Endothelial cell (in vitro differentiated cells): ENCODE results near the gene RTKN2. TPM values are rescaled to one million over a fixed set of nuclear protein-coding genes. Genes with fewer than 3 reads are reported as not detected.

ENCODE experiments used
- DNase-seq: peaks from one replicate; pipeline ENCODE4 v3.0.0; 2021; ENCODE audit warnings: low spot score
- H3K27ac Mint-ChIP-seq: one replicate; pipeline ENCODE4 v1.8.0; 2021; ENCODE audit warnings: mixed read lengths, inconsistent platforms; ENCODE audit not compliant: unreplicated experiment
- H3K27me3 Mint-ChIP-seq: one replicate; pipeline ENCODE4 v1.8.0; 2021; ENCODE audit warnings: mild to moderate bottlenecking, moderate library complexity, mixed read lengths, inconsistent platforms; ENCODE audit not compliant: unreplicated experiment
- H3K36me3 Mint-ChIP-seq: one replicate; pipeline ENCODE4 v1.8.0; 2021; ENCODE audit warnings: mild to moderate bottlenecking, low read depth, mixed read lengths, inconsistent platforms; ENCODE audit not compliant: unreplicated experiment
- H3K4me1 Mint-ChIP-seq: one replicate; pipeline ENCODE4 v1.8.0; 2021; ENCODE audit warnings: mild to moderate bottlenecking, mixed read lengths, inconsistent platforms; ENCODE audit not compliant: unreplicated experiment
- H3K4me3 Mint-ChIP-seq: one replicate; pipeline ENCODE4 v1.8.0; 2021; ENCODE audit warnings: mild to moderate bottlenecking, mixed read lengths, inconsistent platforms; ENCODE audit not compliant: unreplicated experiment
- H3K9me3 Mint-ChIP-seq: one replicate; pipeline ENCODE4 v1.8.0; 2021; ENCODE audit warnings: mixed read lengths, inconsistent platforms; ENCODE audit not compliant: unreplicated experiment
- total RNA-seq: library from RNA; stranded (reverse); fragmentation: NEBNext Ultra II Directional; extraction: Animal tissue kit (Norgen Biotek cat#: 25700); gene quantifications from one replicate; pipeline ENCODE4 v1.2.1, GENCODE V29; 2021; ENCODE audit not compliant: unreplicated experiment
- TF ChIP-seq, protein P1 (sequence below): fragments of 200-600 bp; sonication (generic); IDR thresholded peaks from one replicate; pipeline ENCODE4 v1.5.0; 2021; ENCODE audit warnings: antibody characterized with exemption; ENCODE audit not compliant: unreplicated experiment

The RTKN2 gene
- total RNA-seq, 1 donor from 2014 or later, result 1.7 TPM

DNA sequence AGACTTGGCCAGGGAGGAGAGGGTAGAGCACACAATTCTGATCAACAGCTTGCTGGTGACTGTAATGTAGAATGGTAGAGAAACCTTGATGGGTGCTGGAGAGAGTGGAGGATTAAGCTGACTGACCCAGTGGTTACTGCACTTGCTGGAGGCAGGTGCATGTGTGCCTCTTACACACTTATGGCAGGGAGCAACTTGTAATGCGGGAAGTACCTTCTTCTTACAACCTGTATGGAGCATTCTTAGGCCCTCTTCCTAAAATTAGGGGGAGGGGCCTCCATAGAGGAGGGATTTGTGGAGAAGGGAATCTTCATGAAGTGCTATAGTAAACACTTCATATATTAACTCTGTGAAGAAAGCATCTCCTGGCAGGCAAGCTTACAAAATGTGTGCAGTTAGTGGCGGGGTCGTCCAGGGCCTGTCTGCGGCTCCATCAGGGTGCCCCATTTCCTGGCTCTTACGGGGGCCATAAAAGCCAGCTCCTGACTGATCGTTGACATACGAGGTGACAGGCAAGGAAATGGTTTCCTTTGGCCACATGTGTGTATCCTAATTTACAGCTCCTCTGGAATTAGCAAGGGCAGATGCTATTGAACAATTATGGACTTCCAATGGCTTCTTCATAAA is 113.5 kb downstream of the RTKN2 start:
- no peak for DNase-seq
- H3K36me3 Mint-ChIP-seq, result no peaks in the 10 kb centered on the region
- H3K9me3 Mint-ChIP-seq, result no peaks in the 10 kb centered on the region
- H3K4me3 Mint-ChIP-seq, result no peak overlapping the region
- H3K27me3 Mint-ChIP-seq, result no peaks in the 10 kb centered on the region
- TF ChIP-seq, protein P1, sequence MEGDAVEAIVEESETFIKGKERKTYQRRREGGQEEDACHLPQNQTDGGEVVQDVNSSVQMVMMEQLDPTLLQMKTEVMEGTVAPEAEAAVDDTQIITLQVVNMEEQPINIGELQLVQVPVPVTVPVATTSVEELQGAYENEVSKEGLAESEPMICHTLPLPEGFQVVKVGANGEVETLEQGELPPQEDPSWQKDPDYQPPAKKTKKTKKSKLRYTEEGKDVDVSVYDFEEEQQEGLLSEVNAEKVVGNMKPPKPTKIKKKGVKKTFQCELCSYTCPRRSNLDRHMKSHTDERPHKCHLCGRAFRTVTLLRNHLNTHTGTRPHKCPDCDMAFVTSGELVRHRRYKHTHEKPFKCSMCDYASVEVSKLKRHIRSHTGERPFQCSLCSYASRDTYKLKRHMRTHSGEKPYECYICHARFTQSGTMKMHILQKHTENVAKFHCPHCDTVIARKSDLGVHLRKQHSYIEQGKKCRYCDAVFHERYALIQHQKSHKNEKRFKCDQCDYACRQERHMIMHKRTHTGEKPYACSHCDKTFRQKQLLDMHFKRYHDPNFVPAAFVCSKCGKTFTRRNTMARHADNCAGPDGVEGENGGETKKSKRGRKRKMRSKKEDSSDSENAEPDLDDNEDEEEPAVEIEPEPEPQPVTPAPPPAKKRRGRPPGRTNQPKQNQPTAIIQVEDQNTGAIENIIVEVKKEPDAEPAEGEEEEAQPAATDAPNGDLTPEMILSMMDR, result no peak
- no peak overlapping the region for H3K27ac Mint-ChIP-seq
- H3K4me1 Mint-ChIP-seq, result no peaks in the 10 kb centered on the region

DNA sequence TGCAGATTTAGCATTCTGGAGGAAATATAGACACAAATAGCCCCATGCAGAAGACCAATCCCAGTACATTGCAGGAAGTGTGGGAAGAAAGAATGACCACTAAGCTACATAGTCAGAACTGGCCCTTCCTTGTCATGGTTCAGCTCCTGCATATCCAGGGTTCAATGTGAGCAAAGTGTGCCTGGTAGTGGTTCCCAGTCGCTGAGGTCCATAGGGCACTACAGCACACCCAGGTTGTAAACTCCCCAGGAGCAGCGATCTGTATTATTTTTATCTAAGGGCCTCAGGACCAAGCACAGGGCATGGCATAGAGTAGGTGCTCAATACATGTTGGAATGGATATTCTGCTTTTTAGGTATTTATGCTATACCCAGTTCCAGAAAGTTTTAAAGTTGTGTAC is 114.4 kb downstream of the RTKN2 start:
- Mint-ChIP-seq H3K27ac (no peak overlapping the region), H3K36me3 (no peaks in the 10 kb centered on the region), H3K4me3 (no peak overlapping the region), H3K9me3 (no peaks in the 10 kb centered on the region), H3K4me1 (no peaks in the 10 kb centered on the region), H3K27me3 (no peaks in the 10 kb centered on the region)
- TF ChIP-seq, protein P1, result no peak
- no peak for DNase-seq

DNA sequence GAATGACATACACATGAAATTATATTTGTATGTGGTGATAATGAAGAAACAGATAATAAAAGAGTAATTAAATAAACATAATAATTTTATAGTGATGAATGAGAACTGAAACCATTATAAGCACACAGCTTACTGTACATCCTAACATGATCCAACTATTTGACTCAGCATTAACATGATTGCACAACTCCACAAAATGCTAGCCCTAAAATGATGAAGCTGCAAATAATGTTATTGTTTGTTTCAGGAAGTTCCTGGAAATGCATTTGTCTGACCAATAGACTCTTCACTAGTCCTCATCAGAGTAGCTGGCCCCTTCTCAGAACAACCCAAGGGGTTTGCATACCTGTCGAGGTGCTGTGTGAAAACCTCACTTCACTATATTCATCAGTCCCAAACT is 115.5 kb downstream of the RTKN2 start:
- DNase-seq, result no peak
- Mint-ChIP-seq H3K4me3 (no peak overlapping the region), H3K27me3 (no peaks in the 10 kb centered on the region), H3K27ac (no peak overlapping the region), H3K36me3 (no peaks in the 10 kb centered on the region), H3K4me1 (no peaks in the 10 kb centered on the region), H3K9me3 (no peaks in the 10 kb centered on the region)
- TF ChIP-seq, protein P1, result no peak

DNA sequence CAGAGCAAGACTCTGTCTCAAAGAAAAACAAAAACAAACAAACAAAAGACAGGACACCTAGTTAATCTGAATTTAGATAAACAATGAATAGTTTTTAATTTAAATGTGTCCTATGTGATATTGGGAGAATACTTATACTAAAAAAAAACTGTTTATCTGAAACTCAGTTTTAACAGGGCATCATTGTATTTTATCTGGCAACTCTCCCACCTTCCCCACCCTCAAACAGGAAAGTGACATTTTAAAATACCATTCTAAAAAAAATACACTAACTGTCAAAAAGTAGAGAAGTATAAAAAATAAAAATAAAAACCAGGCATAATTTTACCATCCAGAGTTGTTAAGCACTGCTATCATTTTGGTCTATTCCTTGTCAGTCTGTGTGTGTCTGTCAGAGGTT is 119.0 kb downstream of the RTKN2 start:
- Mint-ChIP-seq H3K27ac (no peak overlapping the region), H3K36me3 (no peaks in the 10 kb centered on the region), H3K4me1 (no peaks in the 10 kb centered on the region), H3K4me3 (no peak overlapping the region), H3K9me3 (no peaks in the 10 kb centered on the region), H3K27me3 (no peaks in the 10 kb centered on the region)
- TF ChIP-seq, protein P1, result no peak
- no peak for DNase-seq

DNA sequence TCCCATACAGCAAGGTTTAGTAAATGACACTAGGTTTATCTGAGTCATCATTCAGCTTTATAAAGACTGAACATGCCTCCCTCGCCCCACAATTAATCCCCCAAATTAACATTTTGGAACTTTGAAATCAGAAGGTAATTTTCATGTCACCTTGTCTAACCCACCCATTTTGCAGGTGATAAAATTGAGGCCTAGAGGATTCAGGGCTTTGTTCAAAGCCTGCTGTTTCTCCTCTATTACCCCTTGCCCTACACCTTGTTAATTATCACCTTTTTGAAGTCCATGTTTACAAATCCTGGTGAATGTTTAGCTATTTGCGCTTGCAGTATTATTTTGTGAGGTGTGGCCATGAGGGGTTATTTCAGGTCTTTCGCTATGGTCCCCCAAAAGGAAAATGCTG is 120.5 kb downstream of the RTKN2 start:
- H3K4me3 Mint-ChIP-seq, result no peak overlapping the region
- no peak overlapping the region for H3K27ac Mint-ChIP-seq
- H3K4me1 Mint-ChIP-seq, result no peaks in the 10 kb centered on the region
- no peaks in the 10 kb centered on the region for H3K9me3 Mint-ChIP-seq
- TF ChIP-seq, protein P1, result no peak
- no peaks in the 10 kb centered on the region for H3K36me3 Mint-ChIP-seq
- DNase-seq, result no peak
- H3K27me3 Mint-ChIP-seq, result no peaks in the 10 kb centered on the region
